Measurements from ENCODE around the gene SHMT2.

- TF ChIP-seq TAF1 (IDR thresholded peaks at IDR 0.05; ENCODE audit: borderline replicate concordance, insufficient read depth, low read length), result no peak
- TF ChIP-seq POLR2AphosphoS5 (IDR thresholded peaks at IDR 0.05; ENCODE audit: low read depth, low read length), result no peak
- no peak for TF ChIP-seq REST (IDR thresholded peaks at IDR 0.05; ENCODE audit: insufficient read depth in 1 of 2, low read depth in 2 of 2, low read length in 2 of 2)
- no peak for TF ChIP-seq FOXP2 (optimal IDR thresholded peaks at IDR 0.05; ENCODE audit: borderline replicate concordance, extremely low read depth, extremely low read length, insufficient read depth)
- TF ChIP-seq SIN3A (IDR thresholded peaks at IDR 0.05; ENCODE audit: borderline replicate concordance, insufficient read depth, low read length), result peak; percentile 44; the same call in 1 of the 2 replicates
These were observed 10.8 kb downstream of the SHMT2 start for GRCh38 chr12:57240066-57240921.

Data from PFSK-1 (cell line).